Adrenal gland (tissue), 5 donors: Measurements from ENCODE around the gene KLK10.

Source experiments
- CTCF ChIP-seq, 6 experiments: fragments of 450-650 bp in 4 of 6; fragments of 200-600 bp in 2 of 6; sonication (generic) in 1 of 6; IDR thresholded peaks; 1 replicate in 5 of 6; 2 replicates in 1 of 6; pipeline versions ENCODE4 v1.5.1 to v1.8.0; 2016 to 2021; ENCODE audit warnings: antibody characterized with exemption in 6 of 6, mild to moderate bottlenecking in 2 of 6, moderate library complexity in 1 of 6
- POLR2A ChIP-seq, 2 donors: fragments of 450-650 bp; IDR thresholded peaks; one replicate each; pipeline ENCODE4 v1.6.1; 2017; ENCODE audit warnings: antibody characterized with exemption in 2 of 2, mild to moderate bottlenecking in 2 of 2, moderate library complexity in 1 of 2
- donor health status: DM: no; HTN: no; CAD: no.

- no peak for TF ChIP-seq CTCF (IDR thresholded peaks at IDR 0.05)
- TF ChIP-seq POLR2A (IDR thresholded peaks at IDR 0.05), result no peak
Measured at GRCh38 chr19:51031880-51032225, 12.3 kb upstream of the KLK10 start.
